HepG2 (cell line): ENCODE results near the gene TLCD3B. TPM values are rescaled to one million over a fixed set of nuclear protein-coding genes. Genes with fewer than 3 reads are reported as not detected.
A peak's percentile ranks its signal among the peaks of the same experiment; 100 is the strongest.

Source experiments
- AHR ChIP-seq: IDR thresholded peaks from 2 replicates; pipeline ENCODE4 v1.6.1; 2018; ENCODE audit warnings: missing genetic modification reagents, missing compliant biosample characterization
- ASH2L ChIP-seq: fragments of 300-600, 200-600 bp; sonication (generic); IDR thresholded peaks from 2 replicates; pipeline ENCODE4 v1.7.0; 2017; ENCODE audit warnings: low read depth, mild to moderate bottlenecking, moderate library complexity, mixed read lengths, low read length; ENCODE audit not compliant: insufficient read length
- ATRX ChIP-seq: sonication (generic); formaldehyde crosslinking; IDR thresholded peaks from 2 replicates; pipeline ENCODE4 v1.4.0; 2020; ENCODE audit warnings: missing genetic modification reagents, borderline replicate concordance
- DPF2 ChIP-seq: sonication (generic); formaldehyde crosslinking; IDR thresholded peaks from 2 replicates; pipeline ENCODE4 v1.4.0; 2020; ENCODE audit warnings: mild to moderate bottlenecking, low read depth, missing genetic modification reagents, borderline replicate concordance
- ELF3 ChIP-seq: IDR thresholded peaks from 2 replicates; pipeline ENCODE4 v1.6.1; 2016; ENCODE audit warnings: missing genetic modification reagents, missing compliant biosample characterization
- FIP1L1 ChIP-seq: fragments of 200-400 bp; formaldehyde crosslinking; IDR thresholded peaks from 2 replicates; pipeline ENCODE4 v1.6.1; 2018; ENCODE audit warnings: low read depth, mild to moderate bottlenecking, low read length, moderate library complexity, borderline replicate concordance; ENCODE audit not compliant: insufficient read depth
- NFE2L1 ChIP-seq: sonication (generic); formaldehyde crosslinking; IDR thresholded peaks from 2 replicates; pipeline ENCODE4 v1.4.0; 2020; ENCODE audit warnings: missing genetic modification reagents, mild to moderate bottlenecking, borderline replicate concordance
- NFIC ChIP-seq: IDR thresholded peaks from 2 replicates; pipeline ENCODE4 v1.6.1; 2012; ENCODE audit warnings: mild to moderate bottlenecking, low read length, inconsistent platforms
- REXO4 ChIP-seq: sonication (generic); formaldehyde crosslinking; IDR thresholded peaks from 2 replicates; pipeline ENCODE4 v1.8.0; 2022; ENCODE audit warnings: missing genetic modification reagents, mild to moderate bottlenecking, borderline replicate concordance
- STAG1 ChIP-seq: sonication (generic); formaldehyde crosslinking; IDR thresholded peaks from 2 replicates; pipeline ENCODE4 v1.4.0; 2020; ENCODE audit warnings: missing genetic modification reagents
- TARDBP ChIP-seq: sonication (generic); formaldehyde crosslinking; IDR thresholded peaks from 2 replicates; pipeline ENCODE4 v1.8.0; 2022; ENCODE audit warnings: mild to moderate bottlenecking, missing genetic modification reagents
- ZFP41 ChIP-seq: sonication (generic); formaldehyde crosslinking; IDR thresholded peaks from 2 replicates; pipeline ENCODE4 v1.4.0; 2020; ENCODE audit warnings: mild to moderate bottlenecking, missing genetic modification reagents, borderline replicate concordance
- ZNF382 ChIP-seq: sonication (generic); formaldehyde crosslinking; IDR thresholded peaks from 2 replicates; pipeline ENCODE4 v1.5.0; 2020; ENCODE audit warnings: missing genetic modification reagents, mild to moderate bottlenecking, borderline replicate concordance
- ZNF563 ChIP-seq: sonication (generic); formaldehyde crosslinking; IDR thresholded peaks from 2 replicates; pipeline ENCODE4 v1.8.0; 2022; ENCODE audit warnings: mild to moderate bottlenecking, moderate library complexity, missing genetic modification reagents
- polyA plus RNA-seq, 8 experiments: library from polyadenylated mRNA; depleted of rRNA in 3 of 8; stranded (reverse) in 7 of 8; unstranded in 1 of 8; fragments of >200 nt; fragmentation: Illumina TruSeq in 4 of 8; extraction: Trizol in 4 of 8; gene quantifications; 2 replicates each; pipeline versions ENCODE4 v1.2.1 to v1.2.3, GENCODE V29; 2011 to 2016; ENCODE audit warnings: low read depth in 4 of 8, missing spikeins in 1 of 8, mixed read lengths in 1 of 8; ENCODE audit not compliant: insufficient read depth in 1 of 8
- total RNA-seq, 5 experiments: library from RNA; depleted of rRNA; stranded (reverse); fragments of >200 nt; fragmentation: Illumina TruSeq; extraction: Trizol; gene quantifications; 2 replicates each; pipeline ENCODE4 v1.2.3, GENCODE V29; 2016; ENCODE audit warnings: low read depth in 1 of 5
- TF ChIP-seq, protein P1 (sequence below): sonication (generic); formaldehyde crosslinking; IDR thresholded peaks from 2 replicates; pipeline ENCODE4 v1.5.0; 2020; ENCODE audit warnings: missing genetic modification reagents
- TF ChIP-seq, protein P2 (sequence below): sonication (generic); formaldehyde crosslinking; IDR thresholded peaks from 2 replicates; pipeline ENCODE4 v1.4.0; 2020; ENCODE audit warnings: missing genetic modification reagents, borderline replicate concordance
- TF ChIP-seq, protein P3 (sequence below): sonication (generic); formaldehyde crosslinking; IDR thresholded peaks from 2 replicates; pipeline ENCODE4 v1.8.0; 2022; ENCODE audit warnings: missing genetic modification reagents, mild to moderate bottlenecking, moderate library complexity, borderline replicate concordance
- TF ChIP-seq, protein P4 (sequence below): sonication (generic); formaldehyde crosslinking; IDR thresholded peaks from 2 replicates; pipeline ENCODE4 v1.4.0; 2020; ENCODE audit warnings: mild to moderate bottlenecking, missing genetic modification reagents
- TF ChIP-seq, protein P5 (sequence below), 2 experiments: sonication (generic) in 1 of 2; formaldehyde crosslinking in 1 of 2; IDR thresholded peaks; 2 replicates each; pipeline versions ENCODE4 v1.4.0 to v1.6.1; 2016 to 2020; ENCODE audit warnings: borderline replicate concordance in 1 of 2, low read depth in 1 of 2, mild to moderate bottlenecking in 1 of 2, missing genetic modification reagents in 1 of 2

The TLCD3B gene
- total and polyA plus RNA-seq, 2 of the 13 experiments (the other 11 are each of a cell fraction or from before 2014, with no cell fraction given) = not detected

DNA sequence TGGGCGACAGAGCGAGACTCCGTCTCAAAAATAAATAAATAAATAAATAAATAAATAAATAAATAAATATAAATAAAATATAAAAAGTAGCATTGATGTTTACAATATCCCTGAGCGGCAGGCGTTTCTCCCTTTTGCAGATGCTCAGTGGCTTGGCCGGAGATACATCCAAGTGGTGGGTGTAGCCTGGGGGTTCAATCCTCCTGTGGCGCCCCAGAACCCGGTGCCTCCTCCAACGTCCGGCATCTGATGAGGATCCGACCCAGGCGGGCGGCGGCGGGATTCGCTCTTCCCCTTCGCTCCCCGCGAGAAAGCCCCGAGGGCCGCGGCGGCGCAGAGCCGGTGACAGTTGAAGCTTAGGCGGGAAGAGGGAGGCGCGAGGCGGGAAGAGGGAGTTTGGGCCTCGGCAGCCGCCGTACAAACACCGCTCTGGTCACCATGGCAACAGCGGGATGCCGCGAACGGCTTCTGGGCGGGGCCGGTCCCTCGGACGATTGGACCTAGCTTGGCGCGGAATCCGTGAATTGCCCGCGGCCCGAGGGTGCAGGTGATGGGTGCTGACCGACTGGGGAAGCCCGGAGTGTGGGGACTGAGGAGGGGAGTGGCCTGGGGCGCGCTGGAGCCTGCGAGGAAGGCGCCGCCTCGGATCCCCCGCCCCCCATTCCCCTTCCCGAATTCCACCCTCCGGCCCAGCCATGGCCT is 21.8 kb upstream of the TLCD3B start (continued):
- TF ChIP-seq, protein P1, sequence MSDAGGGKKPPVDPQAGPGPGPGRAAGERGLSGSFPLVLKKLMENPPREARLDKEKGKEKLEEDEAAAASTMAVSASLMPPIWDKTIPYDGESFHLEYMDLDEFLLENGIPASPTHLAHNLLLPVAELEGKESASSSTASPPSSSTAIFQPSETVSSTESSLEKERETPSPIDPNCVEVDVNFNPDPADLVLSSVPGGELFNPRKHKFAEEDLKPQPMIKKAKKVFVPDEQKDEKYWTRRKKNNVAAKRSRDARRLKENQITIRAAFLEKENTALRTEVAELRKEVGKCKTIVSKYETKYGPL (CRISPR knock-in tag) = no peak
- TF ChIP-seq TARDBP = peak; percentile 93
- no peak; the same call in none of the 2 replicates for TF ChIP-seq NFE2L1 (CRISPR knock-in tag)
- TF ChIP-seq ASH2L = peak; percentile 44
- TF ChIP-seq, protein P2, sequence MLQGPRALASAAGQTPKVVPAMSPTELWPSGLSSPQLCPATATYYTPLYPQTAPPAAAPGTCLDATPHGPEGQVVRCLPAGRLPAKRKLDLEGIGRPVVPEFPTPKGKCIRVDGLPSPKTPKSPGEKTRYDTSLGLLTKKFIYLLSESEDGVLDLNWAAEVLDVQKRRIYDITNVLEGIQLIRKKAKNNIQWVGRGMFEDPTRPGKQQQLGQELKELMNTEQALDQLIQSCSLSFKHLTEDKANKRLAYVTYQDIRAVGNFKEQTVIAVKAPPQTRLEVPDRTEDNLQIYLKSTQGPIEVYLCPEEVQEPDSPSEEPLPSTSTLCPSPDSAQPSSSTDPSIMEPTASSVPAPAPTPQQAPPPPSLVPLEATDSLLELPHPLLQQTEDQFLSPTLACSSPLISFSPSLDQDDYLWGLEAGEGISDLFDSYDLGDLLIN = peak; percentile 100
- TF ChIP-seq, protein P3, sequence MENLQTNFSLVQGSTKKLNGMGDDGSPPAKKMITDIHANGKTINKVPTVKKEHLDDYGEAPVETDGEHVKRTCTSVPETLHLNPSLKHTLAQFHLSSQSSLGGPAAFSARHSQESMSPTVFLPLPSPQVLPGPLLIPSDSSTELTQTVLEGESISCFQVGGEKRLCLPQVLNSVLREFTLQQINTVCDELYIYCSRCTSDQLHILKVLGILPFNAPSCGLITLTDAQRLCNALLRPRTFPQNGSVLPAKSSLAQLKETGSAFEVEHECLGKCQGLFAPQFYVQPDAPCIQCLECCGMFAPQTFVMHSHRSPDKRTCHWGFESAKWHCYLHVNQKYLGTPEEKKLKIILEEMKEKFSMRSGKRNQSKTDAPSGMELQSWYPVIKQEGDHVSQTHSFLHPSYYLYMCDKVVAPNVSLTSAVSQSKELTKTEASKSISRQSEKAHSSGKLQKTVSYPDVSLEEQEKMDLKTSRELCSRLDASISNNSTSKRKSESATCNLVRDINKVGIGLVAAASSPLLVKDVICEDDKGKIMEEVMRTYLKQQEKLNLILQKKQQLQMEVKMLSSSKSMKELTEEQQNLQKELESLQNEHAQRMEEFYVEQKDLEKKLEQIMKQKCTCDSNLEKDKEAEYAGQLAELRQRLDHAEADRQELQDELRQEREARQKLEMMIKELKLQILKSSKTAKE (CRISPR knock-in tag) = peak; percentile 58; the same call in 1 of the 2 replicates
- no peak; the same call in 1 of the 2 replicates for TF ChIP-seq REXO4 (CRISPR knock-in tag)
- peak; percentile 96; the same call in 1 of the 2 replicates for TF ChIP-seq ZFP41 (CRISPR knock-in tag)
- TF ChIP-seq ATRX (CRISPR knock-in tag) = no peak
- peak; percentile 8; the same call in 1 of the 2 replicates for TF ChIP-seq STAG1 (CRISPR knock-in tag)
- TF ChIP-seq NFIC = no peak
- no peak for TF ChIP-seq DPF2 (CRISPR knock-in tag)
- TF ChIP-seq, protein P4, sequence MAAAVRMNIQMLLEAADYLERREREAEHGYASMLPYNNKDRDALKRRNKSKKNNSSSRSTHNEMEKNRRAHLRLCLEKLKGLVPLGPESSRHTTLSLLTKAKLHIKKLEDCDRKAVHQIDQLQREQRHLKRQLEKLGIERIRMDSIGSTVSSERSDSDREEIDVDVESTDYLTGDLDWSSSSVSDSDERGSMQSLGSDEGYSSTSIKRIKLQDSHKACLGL (CRISPR knock-in tag) = peak; percentile 91
- TF ChIP-seq, protein P5, sequence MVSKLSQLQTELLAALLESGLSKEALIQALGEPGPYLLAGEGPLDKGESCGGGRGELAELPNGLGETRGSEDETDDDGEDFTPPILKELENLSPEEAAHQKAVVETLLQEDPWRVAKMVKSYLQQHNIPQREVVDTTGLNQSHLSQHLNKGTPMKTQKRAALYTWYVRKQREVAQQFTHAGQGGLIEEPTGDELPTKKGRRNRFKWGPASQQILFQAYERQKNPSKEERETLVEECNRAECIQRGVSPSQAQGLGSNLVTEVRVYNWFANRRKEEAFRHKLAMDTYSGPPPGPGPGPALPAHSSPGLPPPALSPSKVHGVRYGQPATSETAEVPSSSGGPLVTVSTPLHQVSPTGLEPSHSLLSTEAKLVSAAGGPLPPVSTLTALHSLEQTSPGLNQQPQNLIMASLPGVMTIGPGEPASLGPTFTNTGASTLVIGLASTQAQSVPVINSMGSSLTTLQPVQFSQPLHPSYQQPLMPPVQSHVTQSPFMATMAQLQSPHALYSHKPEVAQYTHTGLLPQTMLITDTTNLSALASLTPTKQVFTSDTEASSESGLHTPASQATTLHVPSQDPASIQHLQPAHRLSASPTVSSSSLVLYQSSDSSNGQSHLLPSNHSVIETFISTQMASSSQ (IDR thresholded peaks at IDR 0.05; ENCODE audit: low read depth) = no peak
- TF ChIP-seq, protein P5 (CRISPR knock-in tag; IDR thresholded peaks at IDR 0.05; ENCODE audit: borderline replicate concordance) = peak; percentile 77; the same call in 1 of the 2 replicates
- no peak for TF ChIP-seq ZNF382
- 0 out of 2 replicates have a peak, but pooled peaks have one; percentile 31 for TF ChIP-seq FIP1L1
- TF ChIP-seq AHR (CRISPR knock-in tag) = peak; percentile 97
- TF ChIP-seq ZNF563 (CRISPR knock-in tag) = peak; percentile 97
- TF ChIP-seq ELF3 (CRISPR knock-in tag) = peak; percentile 90
